ENCODE measurements around the gene NLGN1.

DNA sequence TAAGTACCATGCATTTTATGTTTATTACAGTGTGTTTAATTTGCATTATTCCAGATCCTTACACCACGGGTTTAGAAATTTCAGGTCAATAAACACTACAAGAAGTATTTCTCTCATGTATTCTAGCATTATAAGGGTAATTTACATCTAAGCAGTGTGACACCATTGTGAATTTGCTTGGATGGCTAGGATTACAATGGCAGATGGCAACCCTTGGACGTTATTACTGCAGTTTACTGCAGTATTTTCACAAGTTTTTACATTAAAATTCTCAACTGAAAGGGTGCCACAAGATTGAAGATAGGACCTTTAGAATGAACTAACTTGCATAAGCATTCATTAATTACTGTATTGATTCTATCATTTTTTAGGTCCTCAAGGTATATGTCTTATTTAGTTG is 538.8 kb downstream of the NLGN1 start:
- TF ChIP-seq, protein P1, sequence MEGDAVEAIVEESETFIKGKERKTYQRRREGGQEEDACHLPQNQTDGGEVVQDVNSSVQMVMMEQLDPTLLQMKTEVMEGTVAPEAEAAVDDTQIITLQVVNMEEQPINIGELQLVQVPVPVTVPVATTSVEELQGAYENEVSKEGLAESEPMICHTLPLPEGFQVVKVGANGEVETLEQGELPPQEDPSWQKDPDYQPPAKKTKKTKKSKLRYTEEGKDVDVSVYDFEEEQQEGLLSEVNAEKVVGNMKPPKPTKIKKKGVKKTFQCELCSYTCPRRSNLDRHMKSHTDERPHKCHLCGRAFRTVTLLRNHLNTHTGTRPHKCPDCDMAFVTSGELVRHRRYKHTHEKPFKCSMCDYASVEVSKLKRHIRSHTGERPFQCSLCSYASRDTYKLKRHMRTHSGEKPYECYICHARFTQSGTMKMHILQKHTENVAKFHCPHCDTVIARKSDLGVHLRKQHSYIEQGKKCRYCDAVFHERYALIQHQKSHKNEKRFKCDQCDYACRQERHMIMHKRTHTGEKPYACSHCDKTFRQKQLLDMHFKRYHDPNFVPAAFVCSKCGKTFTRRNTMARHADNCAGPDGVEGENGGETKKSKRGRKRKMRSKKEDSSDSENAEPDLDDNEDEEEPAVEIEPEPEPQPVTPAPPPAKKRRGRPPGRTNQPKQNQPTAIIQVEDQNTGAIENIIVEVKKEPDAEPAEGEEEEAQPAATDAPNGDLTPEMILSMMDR (IDR thresholded peaks at IDR 0.05) = no peak
- no peak for TF ChIP-seq POLR2A (IDR thresholded peaks at IDR 0.05)
